RWPE1 (cell line): ENCODE data around the gene SLC12A4.

Experiments
- CTCF ChIA-PET: fragments of 350-600 bp; sonication (Branson Sonifier 250); formaldehyde crosslinking; extraction: SDS; loops from one replicate; lab custom pipeline; 2021; lab: Yijun Ruan, JAX
- POLR2A ChIA-PET: fragments of 400-600 bp; formaldehyde crosslinking; extraction: SDS; loops from one replicate; lab custom pipeline; 2020; ENCODE audit warnings: antibody characterized with exemption; ENCODE audit not compliant: low non-redundant PET; lab: Yijun Ruan, JAX
- DNase-seq: peaks from one replicate; pipeline ENCODE4 v3.0.0; 2012; ENCODE audit warnings: low spot score
- H3K27ac ChIP-seq: fragments of 450-650 bp; 2 replicates; pipeline ENCODE4 v1.5.1; 2017
- CTCF ChIP-seq: fragments of 450-650 bp; conservative IDR thresholded peaks from 2 replicates; pipeline ENCODE4 v1.5.1; 2017; ENCODE audit warnings: low read depth, mild to moderate bottlenecking

SLC12A4 gene

GRCh38 chr16:67928561-67929364, 39.7 kb downstream of the SLC12A4 start:
- peak overlapping the region; percentile 9; the same call in 1 of the 2 replicates for H3K27ac ChIP-seq
- ChIA-PET POLR2A (no interaction called here), CTCF (interaction anchor here (0.5 to 3.3 kb wide), 17 partner anchors 11 to 408 kb away, joined by 3 to 19 read pairs (median 3); partner anchors contain the start of gene NRN1L)
- TF ChIP-seq CTCF, result peak; percentile 92
- peak; percentile 77 for DNase-seq

- H3K27ac ChIP-seq, result peak overlapping the region; percentile 73; the same call in 1 of the 2 replicates
- CTCF ChIA-PET, result interaction anchor here (0.5 to 3.3 kb wide), 14 partner anchors 10 to 407 kb away, joined by 3 to 19 read pairs (median 3); partner anchors contain the start of gene NRN1L
- TF ChIP-seq CTCF, result no peak
- DNase-seq, result no peak
- POLR2A ChIA-PET, result no interaction called here
These were observed 40.3 kb downstream of the SLC12A4 start for GRCh38 chr16:67928147-67928546.

GRCh38 chr16:67927131-67927941, 41.1 kb downstream of the SLC12A4 start:
- no peak for DNase-seq
- H3K27ac ChIP-seq, result peak overlapping the region; percentile 73
- no peak for TF ChIP-seq CTCF
- POLR2A ChIA-PET, result no interaction called here
- CTCF ChIA-PET, result interaction anchor here (0.6 to 3.3 kb wide), 6 partner anchors 15 to 407 kb away, joined by 3 to 19 read pairs (median 6); no protein-coding TSS in a partner anchor

- ChIA-PET CTCF (interaction anchor here (0.8 to 3.3 kb wide), 4 partner anchors 8 to 110 kb away, joined by 4 to 19 read pairs (median 12); no protein-coding TSS in a partner anchor), POLR2A (interaction anchor here (0.5 kb wide), 1 partner anchor 110 kb away, joined by 7 read pairs; no protein-coding TSS in a partner anchor)
- 0 out of 2 replicates have a peak, but pooled peaks have one; percentile 12 for TF ChIP-seq CTCF
- peak overlapping the region; percentile 73 for H3K27ac ChIP-seq
- DNase-seq, result peak; percentile 36
These were observed 42.2 kb downstream of the SLC12A4 start for GRCh38 chr16:67926181-67926750.

GRCh38 chr16:67924140-67924906, 44.1 kb downstream of the SLC12A4 start:
- TF ChIP-seq CTCF, result no peak
- H3K27ac ChIP-seq, result peak overlapping the region; percentile 8; the same call in 1 of the 2 replicates
- POLR2A ChIA-PET, result no interaction called here
- DNase-seq, result no peak
- CTCF ChIA-PET, result interaction anchor here (0.9 kb wide), 1 partner anchor 41 kb away, joined by 4 read pairs; no protein-coding TSS in a partner anchor
